Neural cell (in vitro differentiated cells): ENCODE results near the gene SERAC1. TPM values are rescaled to one million over a fixed set of nuclear protein-coding genes. Genes with fewer than 3 reads are reported as not detected.

ENCODE experiments used
- H2AFZ ChIP-seq: fragments of 200-600, 300-800 bp; sonication (generic), shearing (Covaris generic); 2 replicates; pipeline ENCODE4 v1.6.0; 2014; ENCODE audit warnings: low read depth, mild to moderate bottlenecking, antibody characterized with exemption, low read length, moderate library complexity
- H3F3A ChIP-seq: fragments of 200-600 bp; shearing (Covaris generic); 2 replicates; pipeline ENCODE4 v1.6.1; 2016; ENCODE audit warnings: mild to moderate bottlenecking, moderate library complexity, mixed read lengths, antibody characterized with exemption, low read length; ENCODE audit not compliant: insufficient read depth, poor library complexity, severe bottlenecking
- H3K27ac ChIP-seq: fragments of 200-600, 300-800 bp; sonication (generic), shearing (Covaris generic); 2 replicates; pipeline ENCODE4 v1.5.1; 2014; ENCODE audit warnings: mild to moderate bottlenecking, low read length, moderate library complexity
- H3K27me3 ChIP-seq: fragments of 300-800, 200-600 bp; sonication (generic), shearing (Covaris generic); 2 replicates; pipeline ENCODE4 v1.6.0; 2014; ENCODE audit warnings: mild to moderate bottlenecking, low read depth, low read length, moderate library complexity; ENCODE audit not compliant: insufficient read depth
- H3K36me3 ChIP-seq: fragments of 300-800, 200-600 bp; sonication (generic), shearing (Covaris generic); 2 replicates; pipeline ENCODE4 v1.5.1; 2014; ENCODE audit warnings: mild to moderate bottlenecking, antibody characterized with exemption, low read length, moderate library complexity; ENCODE audit not compliant: insufficient read depth
- H3K4me2 ChIP-seq: fragments of 300-800, 200-600 bp; sonication (generic), shearing (Covaris generic); 2 replicates; pipeline ENCODE4 v1.6.0; 2014; ENCODE audit warnings: mild to moderate bottlenecking, low read length
- H3K4me3 ChIP-seq: fragments of 300-800, 200-600 bp; sonication (generic), shearing (Covaris generic); 2 replicates; pipeline ENCODE4 v1.5.1; 2014; ENCODE audit warnings: mild to moderate bottlenecking, low read length, moderate library complexity
- H3K79me2 ChIP-seq: fragments of 200-600 bp; shearing (Covaris generic); replicated peaks from 2 replicates; pipeline ENCODE4 v1.6.0; 2014; ENCODE audit warnings: mild to moderate bottlenecking, low read length, moderate library complexity; ENCODE audit not compliant: insufficient read depth
- H3K9ac ChIP-seq: fragments of 300-800, 200-600 bp; sonication (generic), shearing (Covaris generic); 2 replicates; pipeline ENCODE4 v1.6.1; 2016; ENCODE audit warnings: mild to moderate bottlenecking, low read length, mixed read lengths
- H3K9me2 ChIP-seq: fragments of 200-600 bp; shearing (Covaris generic); 2 replicates; pipeline ENCODE4 v1.6.1; 2016; ENCODE audit warnings: mild to moderate bottlenecking, low read length, mixed read lengths; ENCODE audit not compliant: insufficient read depth
- H3K9me3 ChIP-seq: fragments of 200-600, 300-800 bp; sonication (generic), shearing (Covaris generic); 2 replicates; pipeline ENCODE4 v1.6.1; 2016; ENCODE audit warnings: mild to moderate bottlenecking, mixed run types, low read length, moderate library complexity, mixed read lengths
- H4K20me1 ChIP-seq: fragments of 200-600 bp; shearing (Covaris generic); 2 replicates; pipeline ENCODE4 v1.6.1; 2016; ENCODE audit warnings: mild to moderate bottlenecking, mixed run types; ENCODE audit not compliant: insufficient read depth
- EP300 ChIP-seq: fragments of 450-650 bp; conservative IDR thresholded peaks from 2 replicates; pipeline ENCODE4 v1.6.1; 2014; ENCODE audit warnings: antibody characterized with exemption, mild to moderate bottlenecking, moderate library complexity; ENCODE audit not compliant: poor library complexity, severe bottlenecking
- EZH2 ChIP-seq: fragments of 200-600, 300-800 bp; shearing (Covaris generic), sonication (generic); IDR thresholded peaks from 2 replicates; pipeline ENCODE4 v1.6.1; 2014; ENCODE audit warnings: antibody characterized with exemption, low read length, borderline replicate concordance, mild to moderate bottlenecking; ENCODE audit not compliant: insufficient read depth, poor library complexity, severe bottlenecking
- MXI1 ChIP-seq: fragments of 450-650 bp; conservative IDR thresholded peaks from 2 replicates; pipeline ENCODE4 v1.6.1; 2014; ENCODE audit warnings: antibody characterized with exemption, mild to moderate bottlenecking; ENCODE audit not compliant: poor library complexity, severe bottlenecking
- POLR2AphosphoS5 ChIP-seq: IDR thresholded peaks from 2 replicates; pipeline ENCODE4 v1.6.1; 2012
- RAD21 ChIP-seq: fragments of 450-650 bp; conservative IDR thresholded peaks from 2 replicates; pipeline ENCODE4 v1.6.1; 2014; ENCODE audit warnings: antibody characterized with exemption, mild to moderate bottlenecking, moderate library complexity
- SMC3 ChIP-seq: fragments of 450-650 bp; conservative IDR thresholded peaks from 2 replicates; pipeline ENCODE4 v1.6.1; 2014; ENCODE audit warnings: antibody characterized with exemption, mild to moderate bottlenecking, moderate library complexity; ENCODE audit not compliant: poor library complexity
- TAF1 ChIP-seq: IDR thresholded peaks from 2 replicates; pipeline ENCODE4 v1.6.1; 2012; ENCODE audit warnings: low read depth
- polyA plus RNA-seq: library from polyadenylated mRNA; depleted of rRNA; stranded (reverse); fragments of >200 nt; gene quantifications from 2 replicates; pipeline ENCODE4 v1.2.3, GENCODE V29; 2014
- TF ChIP-seq, protein P1 (sequence below): IDR thresholded peaks from 2 replicates; pipeline ENCODE4 v1.6.1; 2012; ENCODE audit warnings: borderline replicate concordance
- TF ChIP-seq, protein P2 (sequence below): fragments of 450-650 bp; IDR thresholded peaks from 2 replicates; pipeline ENCODE4 v1.5.1; 2014; ENCODE audit warnings: antibody characterized with exemption, mild to moderate bottlenecking, moderate library complexity; ENCODE audit not compliant: poor library complexity, severe bottlenecking

Gene SERAC1
- polyA plus RNA-seq, 1 donor from 2014 or later = 22.2 TPM

- Histone ChIP-seq H3K79me2 (no peaks in the 10 kb centered on the region), H3K36me3 (peaks cover 6% of the 10 kb centered on the region), H3F3A (no peaks in the 10 kb centered on the region), H3K27ac (no peak overlapping the region), H3K9ac (no peak overlapping the region), H3K4me3 (no peak overlapping the region), H2AFZ (no peak overlapping the region), H3K9me3 (no peaks in the 10 kb centered on the region), H3K9me2 (no peaks in the 10 kb centered on the region), H3K4me2 (no peak overlapping the region), H4K20me1 (no peaks in the 10 kb centered on the region), H3K27me3 (no peaks in the 10 kb centered on the region)
- TF ChIP-seq, protein P1, sequence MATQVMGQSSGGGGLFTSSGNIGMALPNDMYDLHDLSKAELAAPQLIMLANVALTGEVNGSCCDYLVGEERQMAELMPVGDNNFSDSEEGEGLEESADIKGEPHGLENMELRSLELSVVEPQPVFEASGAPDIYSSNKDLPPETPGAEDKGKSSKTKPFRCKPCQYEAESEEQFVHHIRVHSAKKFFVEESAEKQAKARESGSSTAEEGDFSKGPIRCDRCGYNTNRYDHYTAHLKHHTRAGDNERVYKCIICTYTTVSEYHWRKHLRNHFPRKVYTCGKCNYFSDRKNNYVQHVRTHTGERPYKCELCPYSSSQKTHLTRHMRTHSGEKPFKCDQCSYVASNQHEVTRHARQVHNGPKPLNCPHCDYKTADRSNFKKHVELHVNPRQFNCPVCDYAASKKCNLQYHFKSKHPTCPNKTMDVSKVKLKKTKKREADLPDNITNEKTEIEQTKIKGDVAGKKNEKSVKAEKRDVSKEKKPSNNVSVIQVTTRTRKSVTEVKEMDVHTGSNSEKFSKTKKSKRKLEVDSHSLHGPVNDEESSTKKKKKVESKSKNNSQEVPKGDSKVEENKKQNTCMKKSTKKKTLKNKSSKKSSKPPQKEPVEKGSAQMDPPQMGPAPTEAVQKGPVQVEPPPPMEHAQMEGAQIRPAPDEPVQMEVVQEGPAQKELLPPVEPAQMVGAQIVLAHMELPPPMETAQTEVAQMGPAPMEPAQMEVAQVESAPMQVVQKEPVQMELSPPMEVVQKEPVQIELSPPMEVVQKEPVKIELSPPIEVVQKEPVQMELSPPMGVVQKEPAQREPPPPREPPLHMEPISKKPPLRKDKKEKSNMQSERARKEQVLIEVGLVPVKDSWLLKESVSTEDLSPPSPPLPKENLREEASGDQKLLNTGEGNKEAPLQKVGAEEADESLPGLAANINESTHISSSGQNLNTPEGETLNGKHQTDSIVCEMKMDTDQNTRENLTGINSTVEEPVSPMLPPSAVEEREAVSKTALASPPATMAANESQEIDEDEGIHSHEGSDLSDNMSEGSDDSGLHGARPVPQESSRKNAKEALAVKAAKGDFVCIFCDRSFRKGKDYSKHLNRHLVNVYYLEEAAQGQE = no peak
- TF ChIP-seq MXI1 (no peak), TAF1 (no peak), EZH2 (no peak), POLR2AphosphoS5 (no peak), RAD21 (no peak)
Observed at GRCh38 chr6:158125271-158125670, 42.8 kb downstream of the SERAC1 start.

- Histone ChIP-seq H3K36me3 (peaks cover 6% of the 10 kb centered on the region), H3K9me3 (no peaks in the 10 kb centered on the region), H3F3A (no peaks in the 10 kb centered on the region), H2AFZ (no peak overlapping the region), H3K79me2 (no peaks in the 10 kb centered on the region), H3K9me2 (no peaks in the 10 kb centered on the region), H4K20me1 (no peaks in the 10 kb centered on the region), H3K27me3 (no peaks in the 10 kb centered on the region), H3K4me2 (no peak overlapping the region), H3K27ac (no peak overlapping the region), H3K4me3 (no peak overlapping the region), H3K9ac (no peak overlapping the region)
- TF ChIP-seq RAD21 (no peak), TAF1 (no peak), SMC3 (no peak), POLR2AphosphoS5 (no peak), EZH2 (no peak), EP300 (no peak)
- TF ChIP-seq, protein P1 = no peak
- TF ChIP-seq, protein P2, sequence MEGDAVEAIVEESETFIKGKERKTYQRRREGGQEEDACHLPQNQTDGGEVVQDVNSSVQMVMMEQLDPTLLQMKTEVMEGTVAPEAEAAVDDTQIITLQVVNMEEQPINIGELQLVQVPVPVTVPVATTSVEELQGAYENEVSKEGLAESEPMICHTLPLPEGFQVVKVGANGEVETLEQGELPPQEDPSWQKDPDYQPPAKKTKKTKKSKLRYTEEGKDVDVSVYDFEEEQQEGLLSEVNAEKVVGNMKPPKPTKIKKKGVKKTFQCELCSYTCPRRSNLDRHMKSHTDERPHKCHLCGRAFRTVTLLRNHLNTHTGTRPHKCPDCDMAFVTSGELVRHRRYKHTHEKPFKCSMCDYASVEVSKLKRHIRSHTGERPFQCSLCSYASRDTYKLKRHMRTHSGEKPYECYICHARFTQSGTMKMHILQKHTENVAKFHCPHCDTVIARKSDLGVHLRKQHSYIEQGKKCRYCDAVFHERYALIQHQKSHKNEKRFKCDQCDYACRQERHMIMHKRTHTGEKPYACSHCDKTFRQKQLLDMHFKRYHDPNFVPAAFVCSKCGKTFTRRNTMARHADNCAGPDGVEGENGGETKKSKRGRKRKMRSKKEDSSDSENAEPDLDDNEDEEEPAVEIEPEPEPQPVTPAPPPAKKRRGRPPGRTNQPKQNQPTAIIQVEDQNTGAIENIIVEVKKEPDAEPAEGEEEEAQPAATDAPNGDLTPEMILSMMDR = no peak
Observed at GRCh38 chr6:158124288-158124687, 43.8 kb downstream of the SERAC1 start.
